Activated naive CD4-positive, alpha-beta T cell (primary cell): ENCODE measurements around the gene BCAS1.

Experiments used
- DNase-seq, 4 experiments: peaks; one replicate each; lab custom pipeline; 2025; lab: John Stamatoyannopoulos, UW

BCAS1 gene

DNA sequence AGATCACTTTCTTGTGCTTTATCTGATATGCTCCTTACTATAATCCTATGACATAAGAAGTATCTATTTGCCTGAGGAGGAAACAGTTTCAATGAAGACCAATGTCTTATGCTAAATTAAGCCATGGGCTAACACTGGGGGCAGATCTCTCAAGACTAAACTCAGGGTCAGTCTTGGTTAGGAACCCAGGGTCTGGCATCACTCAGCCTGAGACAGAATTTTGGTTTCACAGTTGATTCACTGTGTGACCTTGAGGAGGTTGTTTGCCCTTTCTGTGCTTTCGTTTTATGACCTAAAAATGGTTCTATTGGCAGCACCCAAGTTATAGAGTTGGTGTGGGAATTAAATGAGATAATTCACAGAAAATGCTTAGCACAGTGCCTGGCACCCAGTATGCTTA is 4.9 kb upstream of the BCAS1 start:
- no peak for DNase-seq

DNA sequence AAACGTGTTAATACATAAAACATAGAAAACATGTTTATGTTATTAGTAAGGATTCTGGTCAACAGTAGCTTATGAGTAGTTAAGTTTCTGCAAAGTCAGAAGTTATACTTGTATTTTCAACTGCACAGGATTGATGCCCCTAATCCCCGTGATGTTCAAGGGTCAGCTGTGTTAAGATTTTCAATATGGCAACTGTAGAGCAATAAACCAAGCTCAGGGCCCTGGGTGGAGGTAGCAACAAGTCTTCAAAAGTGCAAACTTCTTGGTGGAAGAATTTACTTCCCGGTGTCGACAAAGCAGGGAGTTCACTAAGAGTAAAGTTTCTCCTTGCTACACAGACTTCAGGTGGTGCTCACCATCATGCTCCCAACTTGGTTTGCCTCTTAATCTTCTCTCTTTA is 4.1 kb upstream of the BCAS1 start:
- DNase-seq, result no peak

DNA sequence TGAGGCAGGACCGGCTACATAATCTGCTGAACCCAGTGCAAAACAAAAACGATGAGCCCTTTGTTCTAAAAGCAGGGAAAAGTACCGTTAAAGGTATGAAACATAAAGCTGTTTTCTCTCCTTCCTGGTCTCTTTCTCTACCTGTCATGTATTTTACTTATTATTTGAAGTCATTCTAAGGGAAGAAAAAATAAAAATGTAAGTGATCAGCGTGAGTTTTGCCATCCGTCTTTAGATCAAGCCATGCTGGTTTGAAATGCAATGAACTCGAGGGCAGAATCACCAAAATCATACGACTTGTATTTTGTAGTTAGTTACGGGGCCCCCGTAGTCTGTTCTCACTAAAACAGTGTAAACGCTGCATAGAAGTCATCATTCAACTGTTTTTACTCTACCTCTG is 2.9 kb upstream of the BCAS1 start:
- DNase-seq, result no peak

DNA sequence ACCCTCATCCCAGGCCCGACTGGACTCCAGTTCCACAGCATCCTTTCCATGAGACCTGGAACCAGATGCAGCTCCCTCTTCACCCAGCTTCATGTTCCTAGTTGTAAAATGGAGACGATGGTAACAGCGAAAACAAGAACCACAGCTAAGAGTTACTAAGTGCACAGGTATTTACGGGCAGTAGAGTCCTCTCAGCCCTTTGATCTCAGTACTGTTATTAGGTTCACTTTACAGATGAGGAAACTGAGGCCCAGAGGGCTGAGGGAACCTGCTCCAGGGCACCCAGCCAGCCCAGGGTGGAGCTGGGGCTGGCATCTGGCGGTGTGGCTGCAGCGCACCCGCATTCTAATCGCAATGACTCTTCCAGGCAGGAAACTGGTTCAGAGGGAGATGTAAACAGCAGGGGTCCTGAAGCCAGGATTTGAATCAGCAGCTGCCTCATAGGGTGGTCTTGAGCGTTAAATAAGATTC is 858 bp downstream of the BCAS1 start:
- DNase-seq, result no peak

DNA sequence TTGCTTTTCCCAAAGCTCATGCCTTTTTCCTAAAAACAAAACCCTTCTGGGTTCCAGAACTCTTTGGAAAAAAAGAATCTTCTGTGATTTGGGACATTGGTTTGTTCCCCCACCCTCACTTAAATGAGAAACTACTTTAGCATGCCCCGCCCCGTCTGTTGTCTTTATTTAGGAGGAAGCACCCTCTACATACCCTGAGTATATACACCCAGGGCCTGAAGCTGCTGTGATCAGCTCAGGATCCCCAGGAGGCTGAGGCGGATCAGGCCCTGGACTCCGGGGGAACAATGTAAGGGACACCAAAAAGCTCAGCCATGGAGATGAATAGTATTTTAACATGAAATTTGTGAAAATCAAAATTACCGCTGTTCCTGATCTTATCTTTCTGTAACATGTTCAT is 1.4 kb downstream of the BCAS1 start:
- DNase-seq, result no peak

DNA sequence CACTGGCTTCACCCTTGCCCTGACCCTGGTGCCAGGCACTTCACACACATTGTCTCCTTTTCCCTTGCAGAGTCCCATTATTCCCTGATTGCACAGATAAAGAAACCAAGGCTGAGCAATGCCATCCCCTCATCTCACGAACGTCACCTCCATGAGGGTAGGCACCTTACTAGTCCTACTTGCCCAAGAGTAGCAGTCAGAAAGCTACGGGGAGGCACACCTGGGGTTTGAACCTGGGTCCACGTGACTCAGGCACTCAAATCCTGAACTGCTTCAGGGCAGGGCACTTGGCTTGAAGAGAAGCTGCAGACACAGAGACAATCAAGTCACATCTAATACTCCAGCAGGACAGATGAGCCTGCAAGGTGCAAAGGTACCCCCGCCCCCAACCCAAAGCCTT is 1.9 kb downstream of the BCAS1 start:
- no peak for DNase-seq

DNA sequence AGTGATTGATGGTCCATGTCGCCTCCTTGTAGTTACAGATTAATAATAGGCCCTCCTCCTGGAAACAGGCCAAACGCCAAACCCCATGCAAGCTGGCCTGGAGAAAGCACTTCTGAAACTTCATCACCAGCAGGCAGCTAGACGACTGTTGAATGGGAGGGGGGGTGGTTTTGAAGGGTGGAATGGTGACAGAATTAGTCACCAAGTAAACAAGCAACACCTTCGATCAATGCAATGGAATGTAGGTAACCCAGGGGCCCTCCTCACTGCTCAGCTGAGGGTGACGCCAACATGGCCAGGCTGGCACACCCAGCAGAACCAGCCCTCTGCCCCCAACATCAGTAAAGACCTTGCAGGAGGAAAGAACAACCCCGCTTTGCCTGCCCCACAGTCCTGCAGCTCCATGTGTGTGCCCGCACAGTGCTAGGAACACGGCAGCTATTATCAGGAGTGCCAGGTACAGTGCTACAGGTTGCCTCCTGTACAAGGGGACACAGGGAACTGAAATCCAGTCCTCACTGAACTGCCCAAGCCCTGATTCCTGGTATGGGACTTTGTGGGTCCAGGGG is 2.7 kb downstream of the BCAS1 start:
- no peak for DNase-seq

DNA sequence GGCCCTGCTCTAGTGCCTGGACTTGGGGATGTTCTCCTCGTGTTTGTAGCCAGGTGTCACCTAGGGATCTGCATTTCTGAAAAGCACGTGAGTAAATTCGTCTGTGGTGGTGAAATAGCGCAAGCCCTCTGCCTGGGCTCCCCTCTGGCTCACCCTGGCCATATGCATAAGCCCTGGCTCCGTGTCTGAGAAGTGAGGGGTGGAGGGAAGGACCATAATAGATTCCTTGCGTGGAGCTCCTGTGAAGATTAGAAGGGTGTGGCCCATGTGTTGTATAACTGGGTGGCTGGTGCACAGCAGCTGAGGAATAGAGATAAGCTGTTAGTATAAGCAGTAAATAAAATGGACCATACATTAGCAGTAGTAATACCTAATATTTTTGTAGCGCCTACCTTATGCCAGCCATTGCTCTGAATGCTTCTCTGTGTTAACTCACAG is 4.8 kb downstream of the BCAS1 start:
- DNase-seq, result no peak

DNA sequence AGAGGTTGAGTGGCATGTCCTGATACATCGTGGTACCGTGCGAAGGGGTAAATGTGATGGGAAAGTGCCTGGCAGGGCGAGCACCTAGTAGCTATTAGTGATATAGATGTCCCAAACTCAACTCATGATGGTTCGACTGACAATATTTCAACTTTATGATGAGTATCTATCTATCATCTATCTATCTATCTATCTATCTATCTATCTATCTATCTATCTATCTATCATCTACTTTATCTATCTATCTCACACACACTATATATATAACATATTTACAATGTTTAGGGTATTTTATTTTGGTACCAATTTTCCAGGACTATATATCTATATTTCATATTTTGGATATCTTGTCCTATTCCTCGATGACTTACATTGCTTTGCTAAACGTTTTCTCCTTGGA is 5.5 kb downstream of the BCAS1 start:
- DNase-seq, result no peak

DNA sequence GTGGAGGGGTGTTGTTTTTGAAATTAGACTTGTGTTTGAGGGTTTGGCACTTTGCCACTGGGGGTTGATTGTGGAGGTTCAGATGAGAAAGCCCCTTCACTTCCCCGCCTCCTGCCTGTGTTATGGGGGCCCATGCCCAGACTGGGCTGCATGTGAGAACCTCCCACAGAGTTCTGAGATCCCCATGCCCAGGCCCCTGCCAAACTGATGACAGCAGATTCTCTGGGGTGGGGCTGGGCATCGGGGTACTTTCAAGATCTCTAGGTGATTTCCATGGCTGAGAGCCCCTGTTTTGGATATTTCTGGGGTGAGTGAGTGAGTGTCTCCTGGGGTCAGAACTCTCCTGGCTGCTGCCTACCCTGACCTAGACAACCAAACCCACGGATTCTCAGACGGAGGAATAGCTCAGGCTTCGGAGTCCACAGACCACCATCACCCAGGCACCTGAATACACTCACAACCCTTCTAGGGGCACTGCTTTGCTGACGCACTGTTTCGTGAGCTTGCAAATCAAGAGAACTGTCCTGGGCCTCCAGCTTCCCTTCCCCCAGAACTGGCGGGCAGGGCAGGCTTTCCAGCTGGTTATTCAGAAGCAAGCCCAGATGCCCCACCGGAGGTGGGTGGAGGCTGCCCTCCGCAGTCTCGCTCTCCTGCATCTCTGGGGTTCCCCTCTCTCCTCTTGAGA is 6.3 kb downstream of the BCAS1 start:
- DNase-seq, result no peak

DNA sequence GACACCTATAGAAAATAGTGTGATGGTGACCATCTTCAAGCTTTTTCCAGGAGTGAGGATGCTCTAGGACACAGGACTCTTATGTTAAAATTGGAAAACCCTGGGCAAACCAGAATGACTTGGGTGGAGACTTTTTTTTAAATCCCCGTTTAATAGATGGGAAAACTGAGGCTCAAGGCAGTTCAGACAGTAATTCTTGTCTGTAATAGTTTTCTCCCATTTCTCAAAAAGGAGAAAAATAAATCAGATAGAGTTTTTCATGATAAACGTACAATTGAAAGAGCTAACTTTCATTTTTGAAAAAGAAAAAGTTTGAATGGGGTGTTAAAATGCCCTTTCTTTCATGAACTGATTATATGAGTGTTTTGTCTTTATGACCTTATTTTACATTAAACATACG is 6.8 kb downstream of the BCAS1 start:
- DNase-seq, result no peak

DNA sequence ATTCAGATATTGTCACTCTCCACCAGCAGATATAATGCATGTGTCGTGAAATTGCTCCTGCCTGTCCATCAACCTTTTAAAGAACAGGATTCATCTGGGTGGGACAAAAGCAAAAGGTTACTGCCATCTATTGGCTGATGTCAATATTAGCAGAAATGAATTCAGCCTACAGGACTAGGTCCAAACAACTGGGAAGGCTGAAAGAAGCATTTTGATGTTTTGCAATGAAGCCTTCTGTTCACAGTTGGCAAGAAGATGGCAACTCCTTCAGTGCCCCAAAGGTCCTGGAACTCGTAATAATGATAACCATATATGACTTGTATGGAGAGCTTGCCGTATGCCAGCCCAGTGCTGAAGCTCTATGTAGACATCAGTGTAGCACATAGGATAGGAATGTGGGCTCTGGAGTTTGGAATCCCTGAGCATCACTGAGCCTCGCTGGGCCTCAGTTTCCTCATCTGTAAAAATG is 7.5 kb downstream of the BCAS1 start:
- DNase-seq, result no peak

DNA sequence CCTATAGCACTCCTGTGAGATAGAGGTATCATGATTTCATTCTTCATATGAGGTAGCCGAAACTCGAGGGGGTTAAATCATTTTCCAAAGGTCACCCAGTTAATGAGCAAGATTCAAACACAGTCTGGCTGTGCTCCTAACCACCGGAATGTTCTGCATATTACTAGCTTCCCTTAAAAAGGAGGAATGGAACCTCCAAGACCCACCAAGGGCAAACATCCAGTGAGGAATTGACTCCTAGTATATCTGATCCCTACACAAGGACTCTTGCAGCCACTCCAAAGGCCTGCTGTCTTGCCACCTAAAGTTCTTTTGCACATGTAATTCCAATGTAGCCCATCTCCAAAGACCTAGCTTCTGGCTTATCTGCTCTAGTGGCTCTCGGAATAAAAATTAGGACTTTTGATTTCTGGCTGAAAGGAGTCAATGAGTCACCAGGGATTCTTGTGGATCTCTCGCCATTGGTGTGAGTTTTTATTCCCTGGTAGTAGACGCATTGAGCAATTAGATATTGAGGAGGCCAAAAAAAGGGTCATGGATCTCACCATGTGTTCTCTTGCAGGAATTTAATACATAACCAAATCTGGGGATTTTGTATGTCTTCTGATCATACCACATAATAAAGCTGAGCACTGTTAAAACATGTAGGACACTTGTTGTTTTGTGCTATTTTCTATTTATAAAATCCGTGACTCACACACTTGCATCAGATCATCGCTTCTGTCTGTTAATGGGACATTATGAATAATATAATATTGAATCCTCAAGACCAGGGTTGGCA is 9.1 kb downstream of the BCAS1 start:
- DNase-seq, result no peak

DNA sequence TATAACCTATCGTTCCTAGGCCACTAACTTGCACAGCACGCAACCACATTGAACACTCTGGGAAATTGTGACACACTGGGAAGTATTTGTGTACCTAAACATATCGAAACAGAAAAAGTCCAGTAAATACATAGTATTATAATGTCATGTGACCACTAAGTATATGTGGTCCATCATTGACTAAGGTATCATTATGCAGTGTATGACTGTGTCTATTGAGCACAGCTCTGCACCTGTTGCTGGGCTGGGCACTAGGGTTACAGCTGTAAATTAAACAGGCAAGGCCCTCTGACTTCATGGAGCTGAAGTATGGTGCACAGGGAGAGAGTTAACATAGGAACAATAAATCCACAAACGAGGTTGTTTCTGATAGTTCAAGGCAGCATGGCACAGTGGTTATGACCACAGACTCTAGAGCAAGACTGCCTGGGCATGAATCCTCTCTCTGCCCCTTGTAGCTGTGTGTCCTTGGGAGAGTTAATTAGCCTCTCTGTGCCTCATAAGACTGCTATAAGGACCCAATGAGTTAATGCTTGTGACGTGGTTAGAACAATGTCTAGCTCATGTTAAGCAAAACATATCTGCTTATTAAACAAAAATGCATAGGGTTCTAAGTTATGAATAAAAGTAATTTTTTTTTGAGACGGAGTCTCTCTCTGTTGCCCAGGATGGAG is 10.6 kb downstream of the BCAS1 start:
- DNase-seq, result no peak

DNA sequence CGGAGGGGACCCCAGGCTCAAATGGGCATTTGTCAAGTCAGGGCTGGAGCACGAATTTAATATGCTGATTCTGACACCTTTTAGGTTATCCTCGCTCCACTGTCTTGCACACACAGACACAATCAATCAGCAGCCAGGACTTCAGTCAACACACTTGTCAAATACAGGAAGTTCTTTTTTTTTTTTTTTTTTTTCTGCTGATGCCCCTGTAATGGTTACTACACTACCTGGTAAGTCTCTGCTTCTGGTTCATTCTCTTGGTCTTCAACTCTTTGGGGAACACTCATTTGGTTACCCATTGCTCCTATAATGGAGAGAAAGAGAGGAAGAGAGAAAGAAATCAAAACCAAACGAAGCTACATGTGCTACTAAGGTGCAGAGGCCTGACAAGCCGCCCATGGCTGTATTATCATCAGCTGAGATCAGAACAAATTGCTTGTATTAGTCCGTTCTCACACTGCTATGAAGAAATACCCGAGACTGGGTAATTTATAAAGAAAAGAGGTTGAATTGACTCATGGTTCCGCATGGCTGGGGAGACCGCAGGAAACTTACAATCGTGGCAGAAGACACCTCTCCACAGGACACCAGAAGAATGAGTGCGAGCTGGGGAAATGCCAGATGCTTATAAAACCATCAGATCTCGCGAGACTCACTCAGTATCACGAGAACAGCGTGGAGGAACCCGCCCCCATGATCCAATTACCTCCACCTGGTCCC is 11.8 kb downstream of the BCAS1 start:
- no peak for DNase-seq

DNA sequence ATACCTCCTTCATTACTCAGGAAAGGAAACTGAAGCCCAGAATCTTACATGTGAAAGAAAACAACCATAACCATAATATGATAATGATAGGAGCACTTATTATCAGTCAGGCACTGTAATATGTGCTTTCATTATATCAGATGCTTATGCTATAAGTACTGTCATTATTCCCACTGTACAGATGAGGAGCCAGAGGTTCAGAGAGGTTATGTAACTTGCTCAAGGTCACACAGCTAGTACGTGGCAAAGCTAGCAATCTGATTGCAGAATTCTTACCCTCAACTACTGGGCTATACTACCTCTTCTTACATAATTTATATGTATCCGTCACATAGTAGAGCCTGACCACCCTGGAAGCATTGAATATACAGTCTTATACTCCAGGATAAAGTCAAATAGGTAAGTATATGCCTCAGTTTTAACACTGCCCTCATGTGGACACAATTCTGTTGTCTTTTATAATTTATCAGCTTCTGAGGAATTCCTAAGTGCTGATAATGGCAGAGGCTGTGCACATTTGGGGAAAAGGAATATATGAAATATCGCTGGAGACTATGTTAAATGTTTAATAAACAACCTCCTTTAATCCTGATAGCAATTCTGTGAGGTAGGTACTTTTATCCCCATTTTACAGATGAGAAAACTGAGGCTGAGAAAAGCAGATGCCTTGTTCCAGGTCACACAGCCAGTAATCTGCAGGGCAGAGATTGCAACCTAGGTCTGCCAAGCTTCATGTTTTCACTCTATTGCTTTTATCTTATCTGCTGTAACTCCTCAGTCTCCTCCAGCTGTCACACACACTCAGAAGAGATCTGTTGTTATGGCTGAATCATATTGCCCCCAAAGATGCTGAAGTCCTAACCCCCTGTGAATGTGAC is 13.4 kb downstream of the BCAS1 start:
- DNase-seq, result no peak

DNA sequence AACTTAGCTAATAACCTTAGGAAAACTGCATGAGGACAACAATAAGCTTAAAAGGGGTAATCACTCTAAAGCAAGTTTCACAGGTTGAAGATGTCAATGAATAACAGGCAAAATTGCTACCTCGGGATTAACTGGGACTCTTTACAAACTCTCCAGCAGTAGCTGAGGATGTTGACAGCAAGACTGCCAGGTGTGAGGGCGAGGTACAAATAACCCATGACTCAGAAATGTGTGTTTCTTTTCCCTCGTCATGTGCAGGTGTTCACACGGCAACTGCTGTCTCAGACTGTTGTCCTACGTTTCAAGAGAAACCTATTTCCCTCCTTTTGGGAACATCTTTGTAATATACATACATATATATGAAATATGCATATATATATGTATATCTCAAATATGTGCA is 15.9 kb downstream of the BCAS1 start:
- DNase-seq, result no peak

DNA sequence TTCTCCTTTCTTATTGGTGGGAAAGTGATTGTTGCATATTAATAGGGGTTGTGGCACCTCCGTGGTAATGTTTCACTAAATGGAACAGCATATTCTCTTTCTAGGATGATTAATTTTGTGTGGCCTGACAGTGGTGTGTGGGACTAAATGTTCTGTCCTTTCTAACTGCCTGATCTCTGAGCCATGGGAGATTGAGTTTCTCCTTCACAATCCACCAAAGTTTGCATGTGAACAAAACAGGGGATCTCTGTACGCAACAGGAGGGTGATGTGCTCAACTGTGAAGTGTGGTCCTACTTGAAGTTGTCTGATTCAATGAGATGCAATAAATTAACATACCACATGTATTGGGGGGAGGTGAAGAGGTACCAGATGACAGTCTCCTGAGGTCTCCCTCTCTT is 19.3 kb downstream of the BCAS1 start:
- DNase-seq, result no peak

DNA sequence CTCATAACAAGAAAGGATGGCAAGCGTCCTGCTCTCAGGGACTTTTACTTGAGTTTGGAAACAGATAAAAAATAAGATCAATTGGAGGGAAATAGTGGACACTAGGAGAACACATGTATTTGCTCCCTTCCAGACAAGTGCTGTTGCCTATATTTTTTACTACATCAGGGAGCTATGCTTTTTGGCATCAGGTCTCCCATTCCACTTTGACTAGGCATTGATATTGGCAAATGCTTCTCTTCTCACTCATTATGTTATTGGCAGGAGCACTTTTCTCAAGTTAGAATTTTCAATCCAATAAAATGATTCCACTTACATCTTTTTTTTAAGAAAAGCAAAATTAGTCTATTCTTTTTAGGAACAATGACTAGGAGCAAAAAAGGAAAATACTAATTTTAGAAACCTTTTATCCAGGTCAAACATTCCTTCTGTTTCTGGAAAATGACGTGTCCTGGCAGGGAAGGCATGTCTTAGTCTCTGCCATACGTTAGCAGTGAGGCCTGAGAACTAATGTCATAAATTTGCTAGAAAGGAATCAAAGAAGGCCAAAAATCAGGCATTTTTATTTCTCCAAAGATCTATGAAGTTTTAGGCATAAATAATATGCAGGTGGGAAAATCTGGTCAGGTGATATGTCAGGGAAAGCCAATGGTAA is 21.4 kb downstream of the BCAS1 start:
- DNase-seq, result no peak

DNA sequence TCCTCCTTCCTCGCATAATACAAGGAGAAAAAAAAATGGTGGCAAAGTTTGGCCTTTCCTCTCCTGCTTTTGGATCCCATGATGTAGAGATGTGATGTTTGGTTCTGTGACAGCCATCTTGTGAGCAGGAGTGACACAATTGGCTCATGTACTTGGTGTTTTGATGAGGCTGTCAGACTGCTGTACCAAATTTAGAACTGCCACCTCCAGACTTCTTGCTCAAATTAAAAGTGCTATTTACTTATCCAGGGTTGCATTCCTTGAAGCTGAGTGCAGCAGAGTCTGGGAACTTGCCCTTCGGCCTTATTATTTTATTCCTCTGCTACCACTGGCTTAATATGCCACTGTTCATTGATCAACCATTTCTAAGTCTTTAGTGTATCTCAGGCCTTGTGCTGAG is 21.9 kb downstream of the BCAS1 start:
- no peak for DNase-seq
